GM10847 (cell line): Measurements from ENCODE around the gene ALDH2.

Source experiments
- POLR2A ChIP-seq: IDR thresholded peaks from 2 replicates; pipeline ENCODE4 v1.6.1; 2011; ENCODE audit not compliant: insufficient read length; ENCODE audit errors: extremely low read depth

ALDH2 gene

DNA sequence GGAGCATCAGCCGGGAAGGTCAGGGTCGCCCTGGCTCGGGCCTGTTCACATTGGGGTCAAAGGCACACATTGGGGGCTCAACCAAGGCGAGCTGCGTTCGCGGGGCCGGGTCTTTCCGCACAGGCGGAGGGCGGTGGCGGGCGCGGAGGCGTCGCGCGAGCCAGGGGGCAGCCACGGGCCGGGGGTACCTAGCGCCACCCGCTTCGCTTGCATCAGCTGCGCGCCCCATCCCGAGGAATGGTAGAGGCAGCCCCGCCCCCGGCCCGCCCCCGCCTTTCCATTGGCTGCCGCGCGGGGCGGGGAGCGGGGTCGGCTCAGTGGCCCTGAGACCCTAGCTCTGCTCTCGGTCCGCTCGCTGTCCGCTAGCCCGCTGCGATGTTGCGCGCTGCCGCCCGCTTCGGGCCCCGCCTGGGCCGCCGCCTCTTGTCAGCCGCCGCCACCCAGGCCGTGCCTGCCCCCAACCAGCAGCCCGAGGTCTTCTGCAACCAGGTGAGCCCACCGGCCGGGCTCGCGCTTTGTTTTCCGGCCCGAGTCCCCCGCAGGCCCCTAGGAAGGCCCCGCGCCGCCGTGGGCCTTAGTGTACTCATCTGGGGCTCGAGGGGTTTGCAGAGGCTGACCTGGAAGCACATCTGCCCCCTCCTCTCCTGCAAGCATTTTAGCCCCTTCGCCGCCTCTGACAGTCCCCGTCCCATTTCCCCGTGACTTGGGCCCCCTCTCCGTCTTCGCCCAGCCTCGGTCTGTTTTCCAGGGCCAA lies at the start of gene ALDH2:
ALDH2 (plus strand) TSS at position 326 of the 754 bp plus-strand sequence; CDS start at position 376, 50 bp downstream.
- TF ChIP-seq POLR2A, result peak; percentile 26

DNA sequence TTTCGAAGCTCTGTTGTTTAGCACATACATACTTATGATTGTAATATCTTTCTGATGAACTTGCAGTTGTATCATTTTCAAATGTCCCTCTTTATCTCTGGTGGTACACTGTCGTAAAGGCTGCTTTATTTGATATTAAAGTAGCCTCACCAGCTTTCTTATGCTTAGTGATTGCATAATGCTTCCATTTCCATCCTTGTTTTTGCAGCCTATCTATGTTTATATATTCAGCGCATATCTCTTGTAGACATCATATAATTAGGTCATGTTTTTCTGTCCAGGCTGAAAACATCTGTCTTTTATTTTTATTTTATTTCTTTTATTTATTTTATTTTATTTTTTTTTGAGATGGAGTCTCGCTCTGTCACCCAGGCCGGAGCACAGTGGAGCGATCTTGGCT lies 46.3 kb upstream of the ALDH2 start:
- TF ChIP-seq POLR2A, result no peak

DNA sequence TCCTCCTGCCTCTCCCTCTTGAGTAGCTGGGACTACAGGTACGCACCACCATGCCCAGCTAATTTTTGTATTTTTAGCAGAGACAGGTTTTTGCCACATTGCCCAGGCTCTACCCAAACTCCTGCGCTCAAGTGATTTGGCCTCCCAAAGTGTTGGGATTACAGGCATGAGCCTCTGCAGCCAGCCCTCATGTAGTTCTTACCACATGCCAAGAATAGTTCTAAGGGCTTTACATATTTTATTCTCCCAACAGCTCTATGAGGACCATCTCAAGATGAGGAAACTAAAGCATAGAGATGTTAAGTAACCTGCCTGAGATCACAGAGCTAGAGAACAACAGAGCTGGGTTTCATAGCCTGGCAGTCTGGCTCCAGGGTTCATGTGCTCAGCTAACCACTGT lies 37.9 kb upstream of the ALDH2 start:
- no peak for TF ChIP-seq POLR2A

DNA sequence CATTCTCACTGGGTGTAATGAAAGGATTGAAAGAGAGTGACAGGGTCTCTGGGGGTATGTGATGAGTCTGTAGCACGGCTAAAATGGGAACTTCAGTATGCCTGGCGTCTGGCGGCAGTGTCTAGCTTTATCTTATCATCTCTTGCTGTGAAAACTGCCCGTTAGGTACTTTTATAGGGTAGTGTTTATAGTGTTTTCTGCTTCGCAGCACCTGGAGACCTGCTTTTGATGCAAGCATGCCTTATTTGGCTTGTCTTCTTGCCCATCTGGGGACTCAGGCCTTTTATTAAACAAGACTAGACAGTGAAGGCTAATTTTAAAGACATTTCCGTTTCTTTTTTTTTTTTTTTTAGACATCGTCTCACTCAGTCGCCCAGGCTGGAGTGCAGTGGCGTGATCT lies 36.3 kb upstream of the ALDH2 start:
- no peak for TF ChIP-seq POLR2A

DNA sequence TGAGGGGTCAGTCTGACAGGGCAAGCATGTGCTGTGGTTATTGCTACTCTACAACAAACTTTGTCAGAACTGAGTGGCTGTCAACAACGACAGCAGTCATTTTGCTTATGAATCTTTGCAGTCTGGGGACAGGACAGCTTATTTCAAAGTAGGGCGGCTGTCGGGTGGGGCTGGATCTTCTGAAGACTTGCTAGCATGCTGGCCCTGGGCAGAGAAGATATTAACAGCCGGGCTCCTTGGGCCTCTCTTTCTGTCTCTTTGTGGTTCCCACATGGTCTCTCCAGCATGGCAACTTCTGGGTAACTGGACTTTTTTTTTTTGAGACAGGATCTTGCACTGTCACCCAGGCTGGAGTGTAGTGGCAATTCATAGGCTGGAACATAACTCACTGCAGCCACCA lies 33.9 kb upstream of the ALDH2 start:
- TF ChIP-seq POLR2A, result no peak

DNA sequence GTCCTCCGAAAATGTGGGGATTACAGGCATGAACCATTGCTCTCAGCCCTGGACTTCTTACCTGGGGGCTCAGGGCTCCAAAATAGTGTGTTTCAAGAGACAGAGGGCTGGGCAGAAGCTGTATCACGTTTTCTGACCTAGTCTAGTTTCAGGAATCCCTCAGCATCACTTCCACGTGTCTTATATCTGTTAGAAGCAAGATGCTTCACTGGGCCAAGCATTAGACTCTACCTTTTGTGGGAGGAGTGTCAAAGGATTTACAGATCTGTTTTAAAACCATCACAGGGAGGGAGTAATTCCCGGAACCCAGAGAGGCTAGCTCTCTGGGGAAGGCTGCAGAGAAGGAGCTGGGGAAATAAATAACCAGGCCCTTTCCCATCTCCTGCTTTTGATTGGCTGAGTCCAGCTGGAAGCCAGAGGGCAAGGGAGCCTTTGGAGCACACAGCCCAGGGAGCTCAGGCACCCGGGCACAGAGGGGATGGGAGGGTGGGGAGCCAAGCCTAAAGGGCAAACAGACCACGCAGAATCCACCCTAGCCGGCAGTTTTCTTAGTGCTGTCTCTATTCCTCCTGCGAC lies 33.3 kb upstream of the ALDH2 start:
- TF ChIP-seq POLR2A, result no peak

DNA sequence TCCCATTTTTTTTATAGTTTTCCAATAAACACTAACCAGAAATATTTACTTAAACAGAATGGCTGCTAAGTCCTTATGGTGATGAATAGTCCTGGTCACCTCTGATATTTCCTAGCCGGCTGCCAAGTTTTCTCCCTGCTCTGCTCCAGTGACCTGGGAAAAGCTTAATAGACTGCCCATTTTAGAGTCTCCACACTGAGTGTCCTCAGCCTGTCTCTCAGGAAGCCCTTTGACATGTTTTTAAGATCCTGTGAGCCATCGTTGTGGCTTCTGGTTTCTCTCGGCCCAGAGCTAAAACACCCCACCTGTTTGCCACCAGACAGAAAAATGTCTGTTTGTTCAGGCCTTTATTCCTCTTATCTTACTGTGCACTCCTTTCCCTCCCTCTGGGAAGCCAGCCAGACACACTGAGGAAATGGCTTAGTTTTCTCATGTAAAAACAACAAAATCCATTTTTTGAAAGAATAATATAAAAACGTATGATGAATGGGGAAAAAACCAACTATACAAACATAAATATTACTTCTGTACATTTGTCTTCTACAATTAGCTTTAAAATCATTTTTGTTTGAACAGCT lies 25.4 kb upstream of the ALDH2 start:
- no peak for TF ChIP-seq POLR2A

DNA sequence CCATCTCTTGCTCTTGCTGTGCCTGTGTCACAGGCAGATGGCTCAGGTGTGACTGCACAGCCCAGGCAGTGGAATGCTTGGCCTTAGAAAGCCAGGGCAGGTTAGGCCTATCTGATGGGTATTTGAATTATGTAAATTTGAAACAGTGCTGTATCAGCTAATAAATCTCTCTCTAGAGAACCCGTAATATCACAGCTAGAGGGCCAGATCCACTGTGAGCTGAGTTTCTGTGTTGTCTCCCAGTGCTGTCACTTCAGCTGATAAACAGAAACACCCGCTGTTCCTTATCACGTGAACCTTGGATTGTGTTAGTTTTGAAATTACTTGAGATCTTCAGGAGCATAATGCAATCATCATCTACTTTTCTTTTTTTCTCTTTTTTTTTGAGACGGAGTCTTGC lies 21.5 kb upstream of the ALDH2 start:
- no peak for TF ChIP-seq POLR2A

DNA sequence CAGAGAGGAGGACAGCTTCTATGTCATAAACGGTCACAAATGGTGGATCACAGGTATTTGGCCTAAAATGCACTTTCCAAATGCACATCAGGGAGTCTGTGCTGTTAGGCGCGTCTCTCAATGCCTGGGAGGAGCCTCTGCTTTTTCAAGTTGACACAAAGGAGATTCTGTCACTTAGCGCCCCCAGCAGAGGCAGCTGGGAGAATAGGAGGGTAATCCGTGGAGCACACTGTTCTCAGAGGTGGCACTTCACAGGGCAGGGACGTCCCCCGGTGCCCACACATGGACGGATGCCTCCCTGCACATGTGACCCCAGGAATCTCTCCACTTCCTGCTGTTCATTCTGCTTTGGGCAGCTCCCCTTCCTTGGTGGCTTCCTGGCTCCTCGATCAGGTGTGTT lies 19.4 kb upstream of the ALDH2 start:
- TF ChIP-seq POLR2A, result no peak

DNA sequence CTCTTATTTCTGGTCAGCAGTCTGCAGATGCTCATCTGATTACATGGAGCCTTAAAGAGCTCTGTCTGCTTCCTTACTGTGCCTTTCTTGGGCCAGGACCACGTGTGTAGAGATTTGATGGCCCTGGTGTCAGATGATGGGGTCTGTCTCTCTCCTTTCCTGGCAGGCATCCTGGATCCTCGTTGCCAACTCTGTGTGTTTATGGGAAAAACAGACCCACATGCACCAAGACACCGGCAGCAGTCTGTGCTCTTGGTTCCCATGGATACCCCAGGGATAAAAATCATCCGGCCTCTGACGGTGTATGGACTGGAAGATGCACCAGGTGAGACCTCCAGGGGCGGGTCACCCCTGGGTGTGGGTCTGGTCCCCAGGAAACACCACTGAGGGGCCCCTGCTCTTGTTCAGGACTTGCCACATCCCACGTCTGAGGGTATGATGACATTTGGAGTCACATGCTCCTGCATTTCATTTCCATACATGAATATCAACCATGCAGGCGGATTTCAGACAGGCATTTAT lies 18.5 kb upstream of the ALDH2 start:
- TF ChIP-seq POLR2A, result no peak

DNA sequence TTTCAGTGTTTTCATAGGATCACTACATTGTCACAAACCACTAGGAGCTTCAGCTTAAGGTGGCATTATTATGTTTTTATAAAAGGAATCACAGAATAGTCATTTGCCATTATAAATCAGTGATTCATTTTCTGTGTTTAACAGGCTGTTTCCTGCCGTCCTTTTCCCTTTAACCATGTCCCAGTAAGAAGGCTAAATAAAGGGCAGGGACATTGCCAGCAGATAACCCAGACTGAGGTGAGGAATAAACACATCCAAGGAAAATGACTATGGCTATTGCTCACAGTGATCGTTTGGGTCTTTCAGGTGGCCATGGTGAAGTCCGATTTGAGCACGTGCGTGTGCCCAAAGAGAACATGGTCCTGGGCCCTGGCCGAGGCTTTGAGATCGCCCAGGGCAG lies 17.9 kb upstream of the ALDH2 start:
- TF ChIP-seq POLR2A, result no peak

DNA sequence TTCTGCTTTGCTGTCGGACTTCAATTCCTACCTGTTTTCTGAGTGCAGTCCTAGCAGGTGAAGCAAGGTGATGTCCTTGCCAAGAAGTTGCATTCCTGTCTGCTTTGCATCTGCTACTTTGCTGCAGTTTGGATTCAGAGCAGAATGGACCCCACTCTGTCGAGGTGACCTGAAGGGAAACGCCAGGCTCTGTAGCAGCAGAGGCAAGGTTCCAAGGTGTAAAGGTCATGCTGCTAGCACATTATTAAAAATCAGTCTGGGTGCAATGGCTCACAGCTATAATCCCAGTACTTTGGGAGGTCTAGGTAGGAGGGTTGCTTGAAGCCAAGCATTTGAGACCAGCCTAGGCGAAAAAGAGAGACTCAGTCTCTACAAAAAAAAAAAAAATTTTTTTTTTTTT lies 17.3 kb upstream of the ALDH2 start:
- TF ChIP-seq POLR2A, result no peak

DNA sequence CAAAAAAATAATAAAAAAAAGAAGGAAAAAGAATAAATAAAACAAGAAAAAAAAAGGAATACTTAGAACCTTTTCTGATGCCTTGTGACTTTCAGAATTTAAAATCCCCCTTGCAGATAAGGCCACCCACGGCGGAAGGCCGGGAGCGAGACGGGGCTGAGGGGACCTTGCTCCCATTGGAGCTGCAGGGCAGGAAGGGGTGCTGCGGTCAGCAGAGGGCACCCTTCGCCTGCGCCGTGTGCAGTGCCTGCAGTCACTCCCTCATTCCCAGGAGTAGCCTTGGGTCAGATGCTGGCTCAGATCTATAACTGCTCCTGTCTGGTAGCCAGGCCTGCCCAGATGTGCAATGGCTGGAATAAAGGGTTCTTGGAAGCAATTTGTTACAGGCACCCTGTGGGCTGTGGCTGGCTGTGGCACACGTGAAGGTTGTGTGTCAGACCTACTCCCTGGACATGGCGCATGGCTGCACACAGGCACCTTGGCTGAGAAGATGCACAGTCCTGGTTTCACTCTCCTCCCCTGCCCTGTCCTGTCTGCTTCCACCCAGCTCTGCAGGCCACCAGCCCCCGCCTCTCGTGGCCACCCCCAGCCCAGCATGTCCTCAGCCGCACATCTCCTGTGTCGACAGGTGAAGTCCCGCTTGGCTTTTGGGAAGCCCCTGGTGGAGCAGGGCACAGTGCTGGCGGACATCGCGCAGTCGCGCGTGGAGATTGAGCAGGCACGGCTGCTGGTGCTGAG lies 13.4 kb upstream of the ALDH2 start:
- no peak for TF ChIP-seq POLR2A

DNA sequence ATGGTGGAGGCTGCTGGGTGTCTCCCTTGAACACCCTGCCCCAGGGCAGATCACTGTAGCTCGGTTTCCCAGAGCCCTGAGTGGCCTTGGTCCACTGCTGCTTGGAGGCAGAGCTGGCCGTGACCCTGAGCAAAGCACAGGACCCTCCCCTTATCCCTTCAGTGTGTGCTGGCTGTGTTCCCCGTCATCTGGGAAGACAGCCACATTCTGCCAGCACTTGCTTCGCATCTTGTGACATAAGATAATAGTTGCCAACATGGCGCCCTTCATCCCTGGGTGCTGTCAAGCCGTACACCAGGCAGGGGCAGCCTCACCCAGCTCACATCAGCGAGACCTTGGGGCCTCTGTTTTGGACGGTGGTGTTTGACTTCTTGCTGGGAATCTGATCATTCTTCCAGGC lies 12.1 kb upstream of the ALDH2 start:
- TF ChIP-seq POLR2A, result no peak

DNA sequence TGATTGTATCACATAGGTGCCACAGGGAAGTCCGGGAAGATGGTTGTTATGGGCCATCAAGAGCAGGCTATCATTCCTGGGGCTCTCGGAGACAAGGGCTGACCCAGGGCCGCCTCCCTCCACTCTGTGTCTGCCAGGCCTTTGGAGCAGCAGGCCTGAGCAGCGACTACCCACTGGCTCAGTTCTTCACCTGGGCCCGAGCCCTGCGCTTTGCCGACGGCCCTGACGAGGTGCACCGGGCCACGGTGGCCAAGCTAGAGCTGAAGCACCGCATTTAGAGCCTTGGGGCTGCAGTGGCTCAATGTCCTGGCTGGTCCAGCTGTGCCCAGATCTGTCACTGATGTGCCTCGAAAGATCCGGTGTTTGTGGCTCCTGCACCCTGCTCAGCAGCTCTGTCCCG lies 10.5 kb upstream of the ALDH2 start:
- no peak for TF ChIP-seq POLR2A

DNA sequence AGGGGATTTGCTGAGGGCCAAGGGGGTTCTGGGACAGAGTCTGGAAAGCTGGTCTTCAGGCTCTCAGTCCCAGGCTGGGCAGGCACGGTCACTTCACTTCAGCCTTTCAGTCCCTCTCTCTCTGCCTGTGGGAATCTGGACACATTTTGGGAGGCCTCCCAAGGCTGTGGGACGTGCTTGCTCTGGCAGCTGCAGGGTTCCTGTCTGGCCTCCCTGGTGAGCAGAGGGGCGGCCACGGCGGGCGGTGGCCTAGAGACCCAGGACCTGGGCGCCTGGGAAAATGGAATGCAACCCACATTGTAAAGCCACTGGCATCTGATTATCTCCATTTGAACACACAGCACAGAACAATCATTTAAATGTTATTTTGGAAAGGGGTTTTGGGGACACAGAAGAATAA lies 10.1 kb upstream of the ALDH2 start:
- no peak for TF ChIP-seq POLR2A
